Testis (tissue), 3 donors: ENCODE results near the gene PDLIM7. TPM values are rescaled to one million over a fixed set of nuclear protein-coding genes. Genes with fewer than 3 reads are reported as not detected.

ENCODE experiments used
- DNase-seq: peaks from one replicate; pipeline ENCODE4 v3.0.0-alpha.2; 2019
- H3K27ac ChIP-seq, 2 donors: fragments of 200-600 bp; sonication (generic); one replicate each; pipeline ENCODE4 v1.5.1; 2019
- H3K27me3 ChIP-seq: fragments of 200-600 bp; sonication (generic); one replicate; pipeline ENCODE4 v1.5.1; 2019
- H3K36me3 ChIP-seq: fragments of 200-600 bp; sonication (generic); one replicate; pipeline ENCODE4 v1.5.1; 2017; ENCODE audit warnings: low read depth; ENCODE audit errors: missing control alignments
- H3K4me1 ChIP-seq: fragments of 200-600 bp; sonication (generic); one replicate; pipeline ENCODE4 v1.5.1; 2019
- H3K4me3 ChIP-seq, 2 donors: fragments of 200-600 bp; sonication (generic); one replicate each; pipeline ENCODE4 v1.5.1; 2017 to 2019
- H3K9me3 ChIP-seq: fragments of 200-600 bp; sonication (generic); one replicate; pipeline ENCODE4 v1.5.1; 2017
- CTCF ChIP-seq, 3 experiments: fragments of 450-650 bp in 2 of 3; fragments of 200-600 bp in 1 of 3; sonication (generic) in 1 of 3; IDR thresholded peaks; one replicate each; pipeline ENCODE4 v1.5.1; 2016 to 2019; ENCODE audit warnings: antibody characterized with exemption in 3 of 3, mild to moderate bottlenecking in 2 of 3, moderate library complexity in 1 of 3
- POLR2A ChIP-seq: fragments of 450-650 bp; IDR thresholded peaks from one replicate; pipeline ENCODE4 v1.6.1; 2017; ENCODE audit warnings: antibody characterized with exemption, mild to moderate bottlenecking, moderate library complexity
- WGBS, 2 donors: methylation state at CpG; one replicate each; pipeline ENCODE4 v1.1.5; 2018; 5-methylcytosine and 5-hydroxymethylcytosine counted together
- intact Hi-C: fragments of 100-400 bp; cut with DNase I; formaldehyde crosslinking; loops from one replicate; pipeline ENCODE4 v1.15.1; 2023; ENCODE audit warnings: low total_unique reads
- polyA plus RNA-seq: library from polyadenylated mRNA; stranded (reverse); fragments of 350-450 nt; fragmentation: Illumina TruSeq; extraction: RNeasy Lipid Tissue Mini Kit (QIAGEN cat#74804); gene quantifications from one replicate; pipeline ENCODE4 v1.2.3, GENCODE V29; 2014; ENCODE audit warnings: low read depth, low replicate concordance; ENCODE audit not compliant: insufficient read depth
- total RNA-seq, 2 donors: library from RNA; depleted of rRNA; stranded (reverse); fragments of >200 nt; gene quantifications; one replicate each; pipeline ENCODE4 v1.2.3, GENCODE V29; 2016

PDLIM7 gene
- total and polyA plus RNA-seq, 3 donors from 2014 or later: 72.2 to 118 (median 90.5) TPM

GRCh38 chr5:177524539-177524900 is 27.1 kb upstream of the PDLIM7 start:
- H3K36me3 ChIP-seq: no peaks in the 10 kb centered on the region
- TF ChIP-seq POLR2A (no peak), CTCF (IDR thresholded peaks at IDR 0.05) (no peak)
- no peak overlapping the region for H3K4me3 ChIP-seq
- H3K27ac ChIP-seq: no peak overlapping the region
- H3K27me3 ChIP-seq: no peaks in the 10 kb centered on the region
- DNase-seq: no peak
- intact Hi-C loops: no loop called here
- no peaks in the 10 kb centered on the region for H3K9me3 ChIP-seq
- peaks cover 12% of the 10 kb centered on the region for H3K4me1 ChIP-seq
- 77 to 93% methylated on average over 2 to 12 of the region's 12 CpGs for WGBS, 2 donors

GRCh38 chr5:177523711-177524538 is 26.5 kb upstream of the PDLIM7 start:
- intact Hi-C loops: no loop called here
- Histone ChIP-seq H3K27ac (no peak overlapping the region), H3K4me3 (no peak overlapping the region), H3K36me3 (no peaks in the 10 kb centered on the region), H3K4me1 (peaks cover 8% of the 10 kb centered on the region), H3K9me3 (no peaks in the 10 kb centered on the region), H3K27me3 (no peaks in the 10 kb centered on the region)
- TF ChIP-seq POLR2A (no peak), CTCF (IDR thresholded peaks at IDR 0.05) (no peak)
- no peak for DNase-seq
- 58 to 74% methylated on average over 7 to 18 of the region's 19 CpGs for WGBS, 2 donors

- Histone ChIP-seq H3K4me3 (no peak overlapping the region), H3K27me3 (no peaks in the 10 kb centered on the region), H3K27ac (no peak overlapping the region), H3K4me1 (peaks cover 13% of the 10 kb centered on the region), H3K36me3 (no peaks in the 10 kb centered on the region), H3K9me3 (no peaks in the 10 kb centered on the region)
- TF ChIP-seq POLR2A: no peak
- DNase-seq: no peak
- intact Hi-C loops: no loop called here
- WGBS, 2 donors: 88% methylated on average over 2 of the region's 2 CpGs
These were observed 23.6 kb upstream of the PDLIM7 start for GRCh38 chr5:177520916-177521513.

GRCh38 chr5:177520271-177520670 is 22.9 kb upstream of the PDLIM7 start:
- Histone ChIP-seq H3K4me3 (no peak overlapping the region), H3K36me3 (no peaks in the 10 kb centered on the region), H3K27ac (no peak overlapping the region), H3K4me1 (peaks cover 17% of the 10 kb centered on the region), H3K9me3 (no peaks in the 10 kb centered on the region), H3K27me3 (no peaks in the 10 kb centered on the region)
- no peak for DNase-seq
- intact Hi-C loops: no loop called here
- TF ChIP-seq CTCF (IDR thresholded peaks at IDR 0.05) (no peak), POLR2A (no peak)
- 87 to 97% methylated on average over 3 of the region's 3 CpGs for WGBS, 2 donors

GRCh38 chr5:177519463-177520235 is 22.2 kb upstream of the PDLIM7 start:
- Histone ChIP-seq H3K36me3 (no peaks in the 10 kb centered on the region), H3K4me1 (peaks cover 17% of the 10 kb centered on the region), H3K27me3 (no peaks in the 10 kb centered on the region), H3K4me3 (no peak overlapping the region), H3K9me3 (no peaks in the 10 kb centered on the region), H3K27ac (no peak overlapping the region)
- WGBS, 2 donors: 76 to 80% methylated on average over 13 of the region's 13 CpGs
- DNase-seq: no peak
- TF ChIP-seq POLR2A: no peak
- no peak for TF ChIP-seq CTCF (IDR thresholded peaks at IDR 0.05)
- intact Hi-C loops: no loop called here
